Bronchial epithelial cell (primary cell): ENCODE measurements around the gene CELSR1. TPM values are rescaled to one million over a fixed set of nuclear protein-coding genes. Genes with fewer than 3 reads are reported as not detected.

ENCODE experiments used
- DNase-seq: peaks from one replicate; pipeline ENCODE4 v3.0.0-alpha.2; 2010; ENCODE audit warnings: low read depth
- FAIRE-seq: peaks from 2 replicates; lab custom pipeline; 2011; peaks lifted over from hg19 to GRCh38; lab: Jason Lieb, UNC
- H3K27me3 ChIP-seq: 2 replicates; pipeline ENCODE4 v1.5.1; 2011; ENCODE audit warnings: low read length; ENCODE audit not compliant: control insufficient read depth, insufficient read depth
- H3K36me3 ChIP-seq: 2 replicates; pipeline ENCODE4 v1.5.1; 2011; ENCODE audit warnings: low read length; ENCODE audit not compliant: control insufficient read depth, insufficient read depth
- H3K4me3 ChIP-seq: 2 replicates; pipeline ENCODE4 v1.5.1; 2011; ENCODE audit warnings: mild to moderate bottlenecking, low read depth, low read length, control low read depth
- total RNA-seq: library from RNA; depleted of rRNA; stranded (reverse); fragments of >200 nt; gene quantifications from 2 replicates; pipeline ENCODE4 v1.2.1, GENCODE V29; 2014
- TF ChIP-seq, protein P1 (sequence below): IDR thresholded peaks from 2 replicates; pipeline ENCODE4 v1.5.1; 2011; ENCODE audit warnings: mild to moderate bottlenecking, moderate library complexity, low read length, control low read depth, inconsistent platforms; ENCODE audit not compliant: insufficient read depth, severe bottlenecking

The CELSR1 gene
- total RNA-seq, 1 donor from 2014 or later: 39.0 TPM

DNA sequence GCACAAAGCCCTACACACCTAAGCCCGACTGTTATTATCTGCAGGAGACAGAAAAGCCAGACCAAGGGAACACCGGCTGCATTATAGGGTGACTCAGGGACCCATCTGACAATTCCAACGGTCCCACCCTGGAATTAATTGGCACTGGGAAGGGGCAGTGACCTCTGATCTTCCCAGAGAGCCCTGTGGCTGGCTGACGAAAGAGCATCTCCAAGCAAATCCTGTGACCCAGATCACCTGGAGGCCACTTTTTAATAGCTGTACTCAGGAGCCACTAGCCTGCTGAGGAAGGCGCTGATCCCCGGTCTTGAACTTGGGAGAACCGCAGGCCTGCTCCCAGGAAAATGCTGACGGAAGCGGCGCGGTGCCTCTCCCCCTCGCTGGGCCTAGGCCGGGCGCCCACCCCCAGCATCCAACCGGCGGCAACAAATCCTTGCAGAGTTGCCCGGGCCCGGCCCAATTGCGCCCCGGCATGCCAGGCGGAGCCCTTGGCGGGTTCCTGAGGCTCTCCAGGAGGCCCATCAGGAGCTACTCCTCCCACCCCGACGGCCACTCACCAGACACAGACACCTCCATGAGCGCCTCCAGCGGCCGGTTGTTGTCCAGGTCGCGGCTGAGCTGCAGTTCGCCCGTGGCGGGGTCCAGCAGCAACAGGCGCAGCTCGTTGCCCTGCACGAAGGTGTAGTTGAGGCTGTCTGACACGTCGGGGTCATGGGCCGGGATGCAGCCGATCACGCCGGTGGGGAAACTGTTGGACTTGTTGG, 4.2 kb downstream of the CELSR1 start:
- FAIRE-seq (no peak), DNase-seq (peak; percentile 76)
- TF ChIP-seq, protein P1, sequence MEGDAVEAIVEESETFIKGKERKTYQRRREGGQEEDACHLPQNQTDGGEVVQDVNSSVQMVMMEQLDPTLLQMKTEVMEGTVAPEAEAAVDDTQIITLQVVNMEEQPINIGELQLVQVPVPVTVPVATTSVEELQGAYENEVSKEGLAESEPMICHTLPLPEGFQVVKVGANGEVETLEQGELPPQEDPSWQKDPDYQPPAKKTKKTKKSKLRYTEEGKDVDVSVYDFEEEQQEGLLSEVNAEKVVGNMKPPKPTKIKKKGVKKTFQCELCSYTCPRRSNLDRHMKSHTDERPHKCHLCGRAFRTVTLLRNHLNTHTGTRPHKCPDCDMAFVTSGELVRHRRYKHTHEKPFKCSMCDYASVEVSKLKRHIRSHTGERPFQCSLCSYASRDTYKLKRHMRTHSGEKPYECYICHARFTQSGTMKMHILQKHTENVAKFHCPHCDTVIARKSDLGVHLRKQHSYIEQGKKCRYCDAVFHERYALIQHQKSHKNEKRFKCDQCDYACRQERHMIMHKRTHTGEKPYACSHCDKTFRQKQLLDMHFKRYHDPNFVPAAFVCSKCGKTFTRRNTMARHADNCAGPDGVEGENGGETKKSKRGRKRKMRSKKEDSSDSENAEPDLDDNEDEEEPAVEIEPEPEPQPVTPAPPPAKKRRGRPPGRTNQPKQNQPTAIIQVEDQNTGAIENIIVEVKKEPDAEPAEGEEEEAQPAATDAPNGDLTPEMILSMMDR: peak; percentile 77
- Histone ChIP-seq H3K36me3 (peaks cover 28% of the 10 kb centered on the region), H3K4me3 (peak overlapping the region; percentile 63), H3K27me3 (no peaks in the 10 kb centered on the region)

DNA sequence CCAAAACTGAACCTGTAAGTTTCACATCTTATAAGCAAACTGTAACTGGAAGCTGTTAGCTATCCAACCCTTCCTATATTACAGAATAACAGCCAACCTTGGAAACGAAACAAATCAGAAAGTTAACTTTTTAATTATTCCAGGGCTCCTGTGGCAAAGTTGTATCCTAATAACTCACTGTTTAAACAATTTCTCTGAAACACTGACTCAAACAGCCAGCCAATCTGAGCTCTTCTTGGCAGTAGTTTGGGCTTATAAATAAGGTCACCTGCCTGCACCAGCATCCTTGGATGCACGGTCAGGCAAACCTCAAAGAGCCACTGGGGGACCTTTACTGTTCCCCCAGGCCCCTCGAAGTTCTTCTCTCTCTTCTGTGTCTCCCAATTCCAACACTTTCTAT, 5.0 kb downstream of the CELSR1 start:
- no peak for DNase-seq
- H3K36me3 ChIP-seq: peaks cover 28% of the 10 kb centered on the region
- FAIRE-seq: no peak
- H3K27me3 ChIP-seq: no peaks in the 10 kb centered on the region
- peak overlapping the region; percentile 63 for H3K4me3 ChIP-seq
- TF ChIP-seq, protein P1: no peak

DNA sequence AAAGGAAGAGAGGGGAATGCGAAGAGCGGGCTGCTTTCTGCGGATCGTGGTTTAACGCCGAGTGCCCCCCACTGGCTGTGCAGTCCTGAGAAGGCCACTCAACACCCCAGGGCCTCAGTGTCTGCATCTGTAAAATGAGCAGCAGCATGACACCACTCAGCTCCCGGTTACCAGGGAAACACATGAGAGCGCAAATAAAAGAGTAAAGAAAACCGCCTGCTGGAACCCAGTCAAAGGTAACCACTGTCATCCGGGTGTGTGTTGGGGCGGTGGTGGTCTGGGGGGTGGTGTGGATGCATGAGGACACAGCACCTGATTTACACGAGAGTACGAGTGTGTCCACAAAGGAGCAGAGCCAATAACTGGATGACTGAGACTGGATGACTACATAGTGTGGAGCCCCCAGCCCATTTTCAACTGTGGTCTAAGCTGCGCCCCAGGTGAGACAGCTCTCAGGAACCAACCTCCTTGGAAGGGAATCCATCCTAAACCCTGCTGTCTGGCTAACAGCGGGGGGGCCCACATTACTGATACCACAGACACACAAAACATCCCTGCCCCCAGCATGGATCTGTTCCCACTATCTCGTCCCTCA, 5.7 kb downstream of the CELSR1 start:
- peak overlapping the region; percentile 63 for H3K4me3 ChIP-seq
- no peaks in the 10 kb centered on the region for H3K27me3 ChIP-seq
- TF ChIP-seq, protein P1: no peak
- FAIRE-seq (no peak), DNase-seq (no peak)
- peaks cover 31% of the 10 kb centered on the region for H3K36me3 ChIP-seq

DNA sequence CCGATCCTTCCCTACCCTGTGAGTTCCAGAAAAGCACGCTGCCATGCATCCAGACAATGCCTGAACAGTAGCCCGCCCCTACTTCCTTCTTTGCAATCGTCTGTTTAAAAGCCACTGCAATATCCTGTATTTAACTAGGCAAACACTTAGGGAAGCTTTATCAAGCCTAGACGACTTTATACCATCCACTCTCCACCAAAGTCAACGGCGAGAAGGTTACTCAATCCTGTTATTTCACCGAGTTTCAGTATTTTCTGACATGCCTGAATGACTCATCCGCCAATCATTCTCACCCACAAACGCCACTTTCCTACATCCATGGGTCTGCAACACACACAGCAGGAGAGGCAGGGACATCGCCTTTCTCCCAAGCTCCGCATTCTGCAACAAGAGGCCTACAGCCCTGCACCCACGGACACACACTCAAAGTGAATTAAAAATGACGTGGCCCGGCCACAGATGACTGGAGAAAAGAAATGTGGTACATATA, 9.3 kb downstream of the CELSR1 start:
- FAIRE-seq: peak; percentile 99
- TF ChIP-seq, protein P1: peak; percentile 2
- DNase-seq: peak; percentile 99
- Histone ChIP-seq H3K36me3 (peaks cover 19% of the 10 kb centered on the region), H3K27me3 (no peaks in the 10 kb centered on the region), H3K4me3 (no peak overlapping the region)

DNA sequence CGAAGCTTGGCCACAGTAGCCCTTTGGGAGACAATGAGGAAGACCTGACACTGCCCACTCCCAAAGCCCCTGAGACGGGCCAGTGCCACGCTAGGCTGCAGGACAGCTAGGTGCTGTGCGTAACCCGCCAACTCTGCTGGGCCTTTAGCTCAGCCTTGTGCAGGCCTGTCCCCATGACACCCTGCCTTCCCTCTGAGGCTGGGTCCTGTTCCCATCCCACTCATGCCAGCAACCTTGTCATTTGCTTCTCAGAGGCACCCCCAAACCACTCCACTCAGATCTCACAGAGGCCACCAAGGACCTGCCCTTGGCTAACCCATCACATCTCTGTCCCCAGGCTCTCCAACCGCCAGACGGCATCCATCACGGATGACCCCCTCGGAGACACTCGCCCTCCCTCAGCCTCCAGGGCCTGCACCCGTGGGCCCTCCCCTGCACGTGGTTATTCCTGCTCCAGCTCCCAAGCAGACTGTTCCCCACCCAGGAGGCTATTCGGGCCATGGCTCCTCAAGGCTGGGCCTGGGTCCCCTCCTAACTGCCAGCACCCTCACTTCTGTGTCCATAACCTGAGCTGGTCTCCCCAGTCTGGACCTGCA, 11.1 kb downstream of the CELSR1 start:
- no peak for DNase-seq
- no peak for FAIRE-seq
- peaks cover 20% of the 10 kb centered on the region for H3K36me3 ChIP-seq
- H3K4me3 ChIP-seq: no peak overlapping the region
- H3K27me3 ChIP-seq: no peaks in the 10 kb centered on the region
- TF ChIP-seq, protein P1: no peak
